Activated CD8-positive, alpha-beta T cell treated with anti-CD3 and anti-CD28 coated beads for 36 hours (primary cell): ENCODE results near the gene MTUS2. TPM values are rescaled to one million over a fixed set of nuclear protein-coding genes. Genes with fewer than 3 reads are reported as not detected.

Experiments used
- ATAC-seq: fragments of 200-7000 bp; cut with Tn5 transposase; one replicate; pipeline ENCODE4 v1.10.0; 2021; ENCODE audit warnings: mild to moderate bottlenecking, moderate library complexity
- CTCF ChIA-PET: fragments of 350-600 bp; sonication (Branson Sonifier 250); formaldehyde crosslinking; loops from one replicate; lab custom pipeline; 2021; ENCODE audit warnings: antibody characterized with exemption; lab: Charles Lee
- POLR2A ChIA-PET: fragments of 350-600 bp; sonication (Branson Sonifier 250); formaldehyde crosslinking; loops from one replicate; lab custom pipeline; 2021; ENCODE audit warnings: antibody characterized with exemption; lab: Charles Lee
- DNase-seq: peaks from one replicate; pipeline ENCODE4 v3.0.0-alpha.2; 2020
- H3K27ac Mint-ChIP-seq: one replicate; pipeline ENCODE4 v1.8.0; 2021; ENCODE audit warnings: mild to moderate bottlenecking, mixed read lengths
- H3K27me3 Mint-ChIP-seq: one replicate; pipeline ENCODE4 v1.8.0; 2021; ENCODE audit warnings: mixed read lengths
- H3K36me3 Mint-ChIP-seq: one replicate; pipeline ENCODE4 v1.8.0; 2021; ENCODE audit warnings: low read depth, mixed read lengths
- H3K4me1 Mint-ChIP-seq: one replicate; pipeline ENCODE4 v1.8.0; 2021; ENCODE audit warnings: low read depth, mixed read lengths
- H3K4me3 Mint-ChIP-seq: one replicate; pipeline ENCODE4 v1.8.0; 2021; ENCODE audit warnings: mild to moderate bottlenecking, moderate library complexity, mixed read lengths
- H3K9me3 Mint-ChIP-seq: one replicate; pipeline ENCODE4 v1.8.0; 2021; ENCODE audit warnings: mixed read lengths
- CTCF ChIP-seq: fragments of 200-600 bp; IDR thresholded peaks from one replicate; pipeline ENCODE4 v1.8.0; 2022; ENCODE audit warnings: antibody characterized with exemption, mild to moderate bottlenecking
- intact Hi-C: fragments of 100-400 bp; cut with micrococcal nuclease; formaldehyde crosslinking; loops from one replicate; pipeline ENCODE4 v1.10.0; 2022
- total RNA-seq, 2 experiments: library from RNA; stranded (reverse); gene quantifications; one replicate each; pipeline ENCODE4 v1.2.3, GENCODE V29; 2021

Gene MTUS2
- total RNA-seq, 2 experiments from 2014 or later = not detected

- Mint-ChIP-seq H3K9me3 (no peaks in the 10 kb centered on the region), H3K27ac (no peak overlapping the region), H3K27me3 (no peaks in the 10 kb centered on the region), H3K36me3 (peaks cover 49% of the 10 kb centered on the region), H3K4me3 (no peak overlapping the region), H3K4me1 (peaks cover 29% of the 10 kb centered on the region)
- ChIA-PET CTCF (no interaction called here), POLR2A (no interaction called here)
- intact Hi-C loops = no loop called here
- TF ChIP-seq CTCF = no peak
- ATAC-seq (no peak), DNase-seq (no peak)
Observed at GRCh38 chr13:29538652-29539040, 718.5 kb downstream of the MTUS2 start.

GRCh38 chr13:29539856-29540255, 719.7 kb downstream of the MTUS2 start:
- ChIA-PET CTCF (no interaction called here), POLR2A (no interaction called here)
- ATAC-seq = no peak
- H3K4me1 Mint-ChIP-seq = peaks cover 40% of the 10 kb centered on the region
- no peak overlapping the region for H3K4me3 Mint-ChIP-seq
- intact Hi-C loops = no loop called here
- no peak for DNase-seq
- no peak overlapping the region for H3K27ac Mint-ChIP-seq
- no peaks in the 10 kb centered on the region for H3K27me3 Mint-ChIP-seq
- peaks cover 41% of the 10 kb centered on the region for H3K36me3 Mint-ChIP-seq
- no peaks in the 10 kb centered on the region for H3K9me3 Mint-ChIP-seq
- no peak for TF ChIP-seq CTCF

- no peak overlapping the region for H3K4me3 Mint-ChIP-seq
- DNase-seq (no peak), ATAC-seq (no peak)
- no peak overlapping the region for H3K27ac Mint-ChIP-seq
- TF ChIP-seq CTCF = no peak
- no peaks in the 10 kb centered on the region for H3K9me3 Mint-ChIP-seq
- intact Hi-C loops = no loop called here
- CTCF ChIA-PET = no interaction called here
- peaks cover 44% of the 10 kb centered on the region for H3K36me3 Mint-ChIP-seq
- H3K4me1 Mint-ChIP-seq = peaks cover 43% of the 10 kb centered on the region
- no peaks in the 10 kb centered on the region for H3K27me3 Mint-ChIP-seq
- POLR2A ChIA-PET = no interaction called here
Observed at GRCh38 chr13:29540334-29540733, 720.2 kb downstream of the MTUS2 start.

- POLR2A ChIA-PET = no interaction called here
- DNase-seq (no peak), ATAC-seq (no peak)
- H3K27ac Mint-ChIP-seq = peak overlapping the region; percentile 30
- intact Hi-C loops = no loop called here
- CTCF ChIA-PET = no interaction called here
- H3K36me3 Mint-ChIP-seq = peaks cover 45% of the 10 kb centered on the region
- H3K4me3 Mint-ChIP-seq = no peak overlapping the region
- H3K27me3 Mint-ChIP-seq = no peaks in the 10 kb centered on the region
- H3K9me3 Mint-ChIP-seq = no peaks in the 10 kb centered on the region
- H3K4me1 Mint-ChIP-seq = peaks cover 44% of the 10 kb centered on the region
- TF ChIP-seq CTCF = no peak
Observed at GRCh38 chr13:29540799-29541198, 720.7 kb downstream of the MTUS2 start.

- peak; percentile 12 for DNase-seq
- Mint-ChIP-seq H3K4me1 (peaks cover 44% of the 10 kb centered on the region), H3K9me3 (no peaks in the 10 kb centered on the region), H3K4me3 (no peak overlapping the region), H3K36me3 (peaks cover 42% of the 10 kb centered on the region), H3K27me3 (no peaks in the 10 kb centered on the region), H3K27ac (no peak overlapping the region)
- ChIA-PET POLR2A (no interaction called here), CTCF (no interaction called here)
- peak; percentile 35 for ATAC-seq
- intact Hi-C loops = no loop called here
- no peak for TF ChIP-seq CTCF
Observed at GRCh38 chr13:29541400-29541799, 721.3 kb downstream of the MTUS2 start.
